ENCODE measurements around the gene CHAC1.

Gene CHAC1

GRCh38 chr15:40952901-40953712, at the start of gene CHAC1:
Gene CHAC1, plus strand, starts transcription at chr15:40953471. Its CDS starts 113 bp downstream, at chr15:40953584.
- H3K27ac Mint-ChIP-seq: peak within 1 kb of the TSS; percentile 98
- H3K9me3 Mint-ChIP-seq: no peaks in the 10 kb centered on the region
- H3K4me1 Mint-ChIP-seq (ENCODE audit: low read depth): peaks cover 37% of the 10 kb centered on the region
- H3K4me3 Mint-ChIP-seq: peak within 1 kb of the TSS; percentile 94
- DNase-seq: peak; percentile 96
- no peaks in the 10 kb centered on the region for H3K27me3 Mint-ChIP-seq
- H3K36me3 Mint-ChIP-seq (ENCODE audit: low read depth): peaks cover 47% of the 10 kb centered on the region

GRCh38 chr15:40904552-40905201, 48.6 kb upstream of the CHAC1 start:
- Mint-ChIP-seq H3K27me3 (no peaks in the 10 kb centered on the region), H3K36me3 (ENCODE audit: low read depth) (peaks cover 45% of the 10 kb centered on the region), H3K4me1 (ENCODE audit: low read depth) (peaks cover 35% of the 10 kb centered on the region), H3K9me3 (no peaks in the 10 kb centered on the region), H3K4me3 (no peak overlapping the region), H3K27ac (no peak overlapping the region)
- DNase-seq: no peak

GRCh38 chr15:40906091-40906990, 46.9 kb upstream of the CHAC1 start:
- peak overlapping the region; percentile 71 for H3K4me3 Mint-ChIP-seq
- no peaks in the 10 kb centered on the region for H3K27me3 Mint-ChIP-seq
- no peaks in the 10 kb centered on the region for H3K9me3 Mint-ChIP-seq
- peaks cover 33% of the 10 kb centered on the region for H3K4me1 Mint-ChIP-seq (ENCODE audit: low read depth)
- peaks cover 29% of the 10 kb centered on the region for H3K36me3 Mint-ChIP-seq (ENCODE audit: low read depth)
- H3K27ac Mint-ChIP-seq: peak overlapping the region; percentile 88
- peak; percentile 88 for DNase-seq

- peaks cover 32% of the 10 kb centered on the region for H3K4me1 Mint-ChIP-seq (ENCODE audit: low read depth)
- H3K9me3 Mint-ChIP-seq: no peaks in the 10 kb centered on the region
- peak overlapping the region; percentile 71 for H3K4me3 Mint-ChIP-seq
- DNase-seq: peak; percentile 74
- peak overlapping the region; percentile 88 for H3K27ac Mint-ChIP-seq
- H3K27me3 Mint-ChIP-seq: no peaks in the 10 kb centered on the region
- peaks cover 23% of the 10 kb centered on the region for H3K36me3 Mint-ChIP-seq (ENCODE audit: low read depth)
These were observed 46.1 kb upstream of the CHAC1 start for GRCh38 chr15:40906991-40907802.

- DNase-seq: no peak
- peaks cover 27% of the 10 kb centered on the region for H3K4me1 Mint-ChIP-seq (ENCODE audit: low read depth)
- H3K27ac Mint-ChIP-seq: peak overlapping the region; percentile 73
- H3K36me3 Mint-ChIP-seq (ENCODE audit: low read depth): peaks cover 16% of the 10 kb centered on the region
- H3K27me3 Mint-ChIP-seq: no peaks in the 10 kb centered on the region
- H3K9me3 Mint-ChIP-seq: no peaks in the 10 kb centered on the region
- peak overlapping the region; percentile 4 for H3K4me3 Mint-ChIP-seq
These were observed 45.2 kb upstream of the CHAC1 start for GRCh38 chr15:40908095-40908494.

GRCh38 chr15:40909662-40910630, 43.3 kb upstream of the CHAC1 start:
- H3K4me1 Mint-ChIP-seq (ENCODE audit: low read depth): peaks cover 16% of the 10 kb centered on the region
- H3K27ac Mint-ChIP-seq: peak overlapping the region; percentile 20
- H3K4me3 Mint-ChIP-seq: no peak overlapping the region
- H3K27me3 Mint-ChIP-seq: no peaks in the 10 kb centered on the region
- peaks cover under 1% of the 10 kb centered on the region for H3K36me3 Mint-ChIP-seq (ENCODE audit: low read depth)
- H3K9me3 Mint-ChIP-seq: no peaks in the 10 kb centered on the region
- DNase-seq: no peak

GRCh38 chr15:40911141-40911540, 42.1 kb upstream of the CHAC1 start:
- Mint-ChIP-seq H3K4me3 (no peak overlapping the region), H3K36me3 (ENCODE audit: low read depth) (no peaks in the 10 kb centered on the region), H3K27ac (peak overlapping the region; percentile 42), H3K9me3 (no peaks in the 10 kb centered on the region), H3K27me3 (no peaks in the 10 kb centered on the region), H3K4me1 (ENCODE audit: low read depth) (peaks cover 16% of the 10 kb centered on the region)
- no peak for DNase-seq

GRCh38 chr15:40911693-40912092, 41.6 kb upstream of the CHAC1 start:
- Mint-ChIP-seq H3K4me1 (ENCODE audit: low read depth) (peaks cover 14% of the 10 kb centered on the region), H3K27me3 (no peaks in the 10 kb centered on the region), H3K27ac (no peak overlapping the region), H3K9me3 (no peaks in the 10 kb centered on the region), H3K36me3 (ENCODE audit: low read depth) (no peaks in the 10 kb centered on the region), H3K4me3 (no peak overlapping the region)
- no peak for DNase-seq

GRCh38 chr15:40912478-40912877, 40.8 kb upstream of the CHAC1 start:
- no peak overlapping the region for H3K4me3 Mint-ChIP-seq
- H3K4me1 Mint-ChIP-seq (ENCODE audit: low read depth): peaks cover 8% of the 10 kb centered on the region
- DNase-seq: no peak
- no peaks in the 10 kb centered on the region for H3K9me3 Mint-ChIP-seq
- no peak overlapping the region for H3K27ac Mint-ChIP-seq
- no peaks in the 10 kb centered on the region for H3K27me3 Mint-ChIP-seq
- no peaks in the 10 kb centered on the region for H3K36me3 Mint-ChIP-seq (ENCODE audit: low read depth)

- no peak for DNase-seq
- no peaks in the 10 kb centered on the region for H3K4me1 Mint-ChIP-seq (ENCODE audit: low read depth)
- H3K27ac Mint-ChIP-seq: no peak overlapping the region
- H3K9me3 Mint-ChIP-seq: no peaks in the 10 kb centered on the region
- H3K36me3 Mint-ChIP-seq (ENCODE audit: low read depth): no peaks in the 10 kb centered on the region
- no peak overlapping the region for H3K4me3 Mint-ChIP-seq
- H3K27me3 Mint-ChIP-seq: no peaks in the 10 kb centered on the region
These were observed 39.3 kb upstream of the CHAC1 start for GRCh38 chr15:40914013-40914412.

GRCh38 chr15:40914486-40914885, 38.8 kb upstream of the CHAC1 start:
- Mint-ChIP-seq H3K9me3 (no peaks in the 10 kb centered on the region), H3K27me3 (no peaks in the 10 kb centered on the region), H3K4me3 (no peak overlapping the region), H3K27ac (no peak overlapping the region), H3K36me3 (ENCODE audit: low read depth) (no peaks in the 10 kb centered on the region), H3K4me1 (ENCODE audit: low read depth) (no peaks in the 10 kb centered on the region)
- no peak for DNase-seq

- Mint-ChIP-seq H3K36me3 (ENCODE audit: low read depth) (no peaks in the 10 kb centered on the region), H3K4me1 (ENCODE audit: low read depth) (no peaks in the 10 kb centered on the region), H3K9me3 (no peaks in the 10 kb centered on the region), H3K27ac (no peak overlapping the region), H3K27me3 (no peaks in the 10 kb centered on the region), H3K4me3 (no peak overlapping the region)
- DNase-seq: no peak
These were observed 38.1 kb upstream of the CHAC1 start for GRCh38 chr15:40915116-40915661.

- no peak overlapping the region for H3K4me3 Mint-ChIP-seq
- H3K27ac Mint-ChIP-seq: no peak overlapping the region
- no peaks in the 10 kb centered on the region for H3K27me3 Mint-ChIP-seq
- H3K9me3 Mint-ChIP-seq: no peaks in the 10 kb centered on the region
- no peak for DNase-seq
- H3K36me3 Mint-ChIP-seq (ENCODE audit: low read depth): no peaks in the 10 kb centered on the region
- H3K4me1 Mint-ChIP-seq (ENCODE audit: low read depth): no peaks in the 10 kb centered on the region
These were observed 37.6 kb upstream of the CHAC1 start for GRCh38 chr15:40915679-40916078.
